Stimulated activated CD4-positive, alpha-beta T cell treated with anti-CD3 and anti-CD28 coated beads, Interleukin-2, amount 100 ng/mL, for 24 hours (primary cell): ENCODE data around the gene CRAMP1.
"Not testable (repeated sequence)": the region's sequence is repeated elsewhere in the genome, so short reads cannot be mapped to it uniquely, and the experiment has no call there.

Experiments
- DNase-seq, 2 donors: peaks; one replicate each; pipeline ENCODE4 v3.0.0-alpha.2; 2020

Gene CRAMP1

DNA sequence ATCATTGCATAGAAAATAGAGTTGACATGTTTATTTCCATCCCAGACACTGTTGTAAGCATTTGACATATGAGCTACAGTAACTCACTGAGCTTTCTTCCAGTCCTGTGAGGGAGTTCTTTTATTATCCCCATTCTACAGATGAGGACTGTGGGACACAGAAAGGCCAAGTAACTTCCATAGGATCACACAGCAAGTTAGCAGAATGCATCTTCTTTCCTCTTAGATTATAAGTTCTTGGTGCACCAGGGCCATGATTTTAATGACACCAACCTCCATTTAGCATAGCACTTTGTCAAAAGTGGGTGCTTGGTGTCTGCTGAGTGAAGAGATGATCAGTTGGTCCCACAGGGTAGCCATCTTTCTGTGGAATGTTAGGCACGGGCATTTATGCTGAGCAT, 78.7 kb downstream of the CRAMP1 start:
- DNase-seq: no peak

DNA sequence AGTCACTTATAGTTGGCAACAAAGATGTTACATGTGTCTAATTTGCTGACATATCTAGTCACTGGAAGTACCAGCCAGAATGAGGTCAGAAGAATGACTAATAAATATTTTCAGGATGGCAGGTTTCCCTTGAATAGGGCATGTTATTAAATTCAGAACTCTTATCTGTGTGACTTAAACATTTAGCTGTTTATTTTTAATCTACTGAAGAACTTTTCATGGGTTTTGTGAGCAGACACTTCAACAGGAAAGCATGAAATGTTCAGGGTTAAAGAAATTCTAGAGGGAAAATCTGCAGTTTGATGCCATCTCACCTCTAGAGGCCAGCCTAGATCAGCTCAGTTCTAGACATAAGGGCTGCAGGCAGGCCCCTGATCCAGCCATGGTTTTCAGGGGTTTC, 79.1 kb downstream of the CRAMP1 start:
- DNase-seq: no peak

DNA sequence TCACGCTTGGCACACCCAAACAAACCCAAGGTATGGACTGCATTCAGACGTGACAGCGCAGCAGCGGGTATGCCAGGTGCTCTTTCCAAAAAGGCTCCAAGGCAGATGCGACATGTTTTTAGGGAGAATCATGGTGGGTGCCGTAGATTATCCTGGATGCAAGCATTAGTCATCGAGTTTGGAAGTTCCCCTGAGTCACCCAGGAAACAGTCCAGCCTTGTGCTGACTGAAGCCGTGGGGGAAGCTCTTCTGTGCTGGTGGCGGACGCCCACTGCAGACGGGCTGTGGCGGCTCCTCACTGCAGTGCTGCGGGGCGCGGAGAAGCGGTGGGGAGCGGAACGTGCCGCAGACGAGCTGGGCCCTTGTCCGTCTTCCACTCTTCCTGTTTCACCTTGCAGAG, 79.8 kb downstream of the CRAMP1 start:
- no peak for DNase-seq

DNA sequence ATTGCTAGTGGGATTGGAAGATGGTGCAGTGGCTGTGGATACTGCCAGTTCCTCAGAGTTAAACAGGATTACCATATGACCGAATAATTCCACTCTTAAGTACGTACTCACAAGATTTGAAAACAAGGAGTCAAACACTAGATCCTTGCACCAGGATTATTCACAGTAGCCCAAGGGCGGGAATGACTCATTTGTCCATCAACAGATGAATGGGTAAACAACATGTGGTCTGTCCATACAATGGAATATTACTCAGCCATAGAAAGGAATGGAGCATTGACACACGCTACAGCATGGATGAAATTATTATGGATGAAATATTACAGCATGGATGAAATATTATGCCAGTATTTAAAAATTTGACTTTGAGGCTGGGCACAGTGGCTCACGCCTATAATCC, 84.7 kb downstream of the CRAMP1 start:
- DNase-seq: no peak

DNA sequence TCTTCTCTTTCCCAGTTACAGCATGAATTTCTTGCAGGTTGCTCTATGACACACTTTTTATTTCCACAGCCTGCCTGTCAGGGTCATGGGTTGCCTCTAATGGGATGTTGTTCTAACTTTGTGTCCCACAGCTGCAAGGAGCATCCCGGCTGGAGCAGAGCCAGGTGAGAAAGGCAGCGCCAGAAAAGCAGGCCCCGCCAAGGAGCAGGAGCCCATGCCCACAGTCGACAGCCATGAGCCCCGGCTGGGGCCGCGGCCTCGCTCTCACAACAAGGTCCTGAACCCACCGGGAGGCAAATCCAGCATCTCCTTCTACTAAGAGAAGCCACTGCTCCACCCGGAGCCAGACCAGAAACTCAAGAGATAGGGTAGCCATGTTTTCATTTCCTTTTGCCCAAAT, 86.5 kb downstream of the CRAMP1 start:
- no peak for DNase-seq

DNA sequence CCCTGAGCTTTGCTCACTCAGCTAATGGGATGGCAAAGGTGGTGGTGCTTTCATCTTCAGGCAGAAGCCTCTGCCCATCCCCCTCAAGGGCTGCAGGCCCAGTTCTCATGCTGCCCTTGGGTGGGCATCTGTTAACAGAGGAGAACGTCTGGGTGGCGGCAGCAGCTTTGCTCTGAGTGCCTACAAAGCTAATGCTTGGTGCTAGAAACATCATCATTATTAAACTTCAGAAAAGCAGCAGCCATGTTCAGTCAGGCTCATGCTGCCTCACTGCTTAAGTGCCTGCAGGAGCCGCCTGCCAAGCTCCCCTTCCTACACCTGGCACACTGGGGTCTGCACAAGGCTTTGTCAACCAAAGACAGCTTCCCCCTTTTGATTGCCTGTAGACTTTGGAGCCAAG, 88.1 kb downstream of the CRAMP1 start:
- no peak for DNase-seq

DNA sequence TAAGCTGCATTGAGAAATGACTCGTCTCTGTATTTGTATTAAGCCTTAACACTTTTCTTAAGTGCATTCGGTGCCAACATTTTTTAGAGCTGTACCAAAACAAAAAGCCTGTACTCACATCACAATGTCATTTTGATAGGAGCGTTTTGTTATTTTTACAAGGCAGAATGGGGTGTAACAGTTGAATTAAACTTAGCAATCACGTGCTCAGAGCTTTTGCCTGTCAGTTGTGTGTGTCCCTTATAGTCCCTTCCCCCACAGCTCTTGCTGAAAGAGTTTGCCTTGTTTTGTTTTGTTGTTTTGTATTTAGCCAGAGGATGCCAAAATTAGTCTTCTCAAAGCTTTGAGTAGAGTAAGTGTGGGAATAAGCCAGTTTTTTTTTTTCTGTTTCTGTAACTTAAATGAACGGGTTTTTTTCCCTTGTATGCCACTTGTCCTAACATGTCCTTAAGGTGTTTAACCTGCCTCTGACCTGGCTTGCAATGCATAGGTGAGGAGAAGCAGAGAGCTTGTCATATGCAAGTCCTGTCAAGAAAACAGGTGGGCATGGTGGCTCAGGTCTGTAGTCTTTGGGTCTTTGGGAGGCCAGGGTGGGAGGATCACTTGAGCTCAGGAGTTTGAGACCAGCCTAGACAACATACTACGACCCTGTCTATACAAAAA, 89.2 kb downstream of the CRAMP1 start:
- no peak for DNase-seq

DNA sequence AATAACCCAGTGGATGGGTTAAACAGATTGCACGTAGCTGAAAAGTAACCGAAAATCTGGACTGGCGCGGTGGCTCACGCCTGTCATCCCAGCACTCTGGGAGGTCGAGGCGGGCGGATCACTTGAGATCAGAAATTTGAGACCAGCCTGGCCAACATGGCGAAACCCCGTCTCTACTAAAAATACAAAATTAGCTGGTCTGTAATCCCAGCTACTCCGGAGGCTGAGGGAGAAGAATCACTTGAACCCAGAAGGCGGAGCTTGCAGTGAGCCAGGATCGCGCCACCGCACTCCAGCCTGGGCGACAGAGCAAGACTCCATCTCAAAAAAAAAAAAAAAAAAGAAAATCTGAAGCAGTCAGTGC, 93.1 kb downstream of the CRAMP1 start:
- DNase-seq: not testable (repeated sequence)

DNA sequence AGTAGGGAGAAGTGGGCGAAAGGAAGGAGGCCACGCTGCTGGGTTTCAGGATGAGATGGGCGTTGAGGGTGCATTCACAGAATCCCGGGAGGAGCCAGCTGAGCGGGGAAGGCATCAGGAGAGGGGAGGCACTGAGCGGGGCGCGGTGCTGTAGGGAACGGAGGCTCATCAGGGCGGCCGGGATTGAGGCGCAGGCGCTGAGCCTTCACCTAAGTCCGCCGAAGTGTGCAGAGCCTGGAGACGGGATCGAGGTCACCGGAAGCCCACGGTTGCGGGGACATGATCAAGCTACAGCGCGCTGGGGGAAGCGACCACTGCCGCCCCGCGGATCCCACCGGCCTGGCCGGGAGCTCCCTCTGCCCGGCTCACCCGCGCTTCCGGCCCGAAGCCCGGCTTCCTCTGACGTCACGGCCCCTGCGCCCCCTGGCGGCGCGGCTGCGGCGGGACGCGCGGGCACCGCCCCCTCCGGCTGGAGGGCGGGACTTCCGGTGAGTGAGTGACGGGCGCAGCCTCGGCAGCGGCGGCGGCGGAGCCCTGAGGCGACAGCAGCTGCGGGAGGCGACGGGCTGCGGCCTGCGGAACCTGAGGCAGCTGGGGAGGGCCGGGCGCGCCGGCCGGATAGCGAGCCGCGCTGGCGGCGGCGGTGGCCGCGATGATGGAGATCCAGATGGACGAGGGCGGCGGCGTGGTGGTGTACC, 93.7 kb downstream of the CRAMP1 start, which contains the start of gene MAPK8IP3:
Gene MAPK8IP3, plus strand, starts transcription at position 508 of the 698 bp plus-strand sequence. Its CDS starts 145 bp downstream, at position 653.
- peak; percentile 95 to 96 for DNase-seq

DNA sequence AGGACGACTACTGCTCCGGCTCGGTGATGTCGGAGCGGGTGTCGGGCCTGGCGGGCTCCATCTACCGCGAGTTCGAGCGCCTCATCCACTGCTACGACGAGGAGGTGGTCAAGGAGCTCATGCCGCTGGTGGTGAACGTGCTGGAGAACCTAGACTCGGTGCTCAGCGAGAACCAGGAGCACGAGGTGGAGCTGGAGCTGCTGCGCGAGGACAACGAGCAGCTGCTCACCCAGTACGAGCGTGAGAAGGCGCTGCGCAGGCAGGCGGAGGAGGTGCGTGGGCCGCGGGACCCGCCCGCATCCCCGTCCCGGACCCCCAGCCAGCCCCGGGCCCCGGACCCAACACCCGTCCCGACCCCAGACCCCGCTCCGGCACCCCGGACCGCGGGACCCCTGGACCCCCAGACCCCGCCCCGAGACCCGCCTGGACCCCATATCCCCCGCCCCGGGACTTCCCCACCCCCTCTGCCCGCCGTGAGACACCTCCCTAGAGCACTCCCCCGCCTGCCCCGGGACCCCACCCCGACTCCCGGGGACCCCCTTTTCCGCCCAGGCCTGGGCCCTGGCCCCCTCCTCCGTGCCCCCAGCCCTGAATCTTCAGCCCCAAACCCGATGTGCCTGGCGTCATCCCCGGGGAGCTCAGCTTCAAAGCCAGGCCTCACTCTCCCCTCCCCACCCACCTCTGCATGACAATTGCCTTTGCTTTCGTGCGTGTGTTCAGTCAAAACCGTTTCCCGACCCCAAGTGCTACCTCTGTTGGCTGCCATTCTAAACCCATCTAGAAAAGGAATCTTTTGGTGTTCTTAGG, 94.4 kb downstream of the CRAMP1 start:
- DNase-seq: peak; percentile 53 to 56

DNA sequence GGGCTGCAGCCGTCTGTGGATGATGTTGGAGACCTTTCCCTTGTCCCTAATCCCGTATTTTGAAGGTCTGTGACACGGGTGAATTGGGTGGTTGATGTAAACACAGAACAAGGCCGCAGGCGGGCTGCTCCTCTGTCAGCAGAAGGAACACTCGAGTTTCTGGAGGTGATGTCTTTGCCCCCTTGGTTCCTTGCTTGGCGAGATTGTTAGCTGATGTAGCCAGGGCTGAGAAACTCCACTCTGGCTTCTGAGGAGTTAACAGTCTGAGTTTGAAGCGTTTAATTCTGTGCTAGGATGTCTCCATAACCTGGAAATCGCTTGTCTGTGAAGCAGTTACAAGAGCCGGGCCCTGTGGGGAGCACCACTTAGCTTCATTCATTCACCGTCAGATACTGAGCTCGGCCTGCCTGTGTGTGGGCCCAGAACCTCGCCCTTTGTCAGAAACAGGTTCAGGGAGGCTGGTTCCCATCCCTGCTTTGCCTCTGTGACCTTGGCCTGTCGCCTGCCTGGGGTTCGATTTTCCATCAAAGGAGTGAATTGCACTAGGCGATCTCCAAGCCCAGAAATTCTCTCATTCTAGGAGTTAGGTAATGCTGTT, 95.1 kb downstream of the CRAMP1 start:
- peak in 1 of 2 donors; percentile 16 for DNase-seq

DNA sequence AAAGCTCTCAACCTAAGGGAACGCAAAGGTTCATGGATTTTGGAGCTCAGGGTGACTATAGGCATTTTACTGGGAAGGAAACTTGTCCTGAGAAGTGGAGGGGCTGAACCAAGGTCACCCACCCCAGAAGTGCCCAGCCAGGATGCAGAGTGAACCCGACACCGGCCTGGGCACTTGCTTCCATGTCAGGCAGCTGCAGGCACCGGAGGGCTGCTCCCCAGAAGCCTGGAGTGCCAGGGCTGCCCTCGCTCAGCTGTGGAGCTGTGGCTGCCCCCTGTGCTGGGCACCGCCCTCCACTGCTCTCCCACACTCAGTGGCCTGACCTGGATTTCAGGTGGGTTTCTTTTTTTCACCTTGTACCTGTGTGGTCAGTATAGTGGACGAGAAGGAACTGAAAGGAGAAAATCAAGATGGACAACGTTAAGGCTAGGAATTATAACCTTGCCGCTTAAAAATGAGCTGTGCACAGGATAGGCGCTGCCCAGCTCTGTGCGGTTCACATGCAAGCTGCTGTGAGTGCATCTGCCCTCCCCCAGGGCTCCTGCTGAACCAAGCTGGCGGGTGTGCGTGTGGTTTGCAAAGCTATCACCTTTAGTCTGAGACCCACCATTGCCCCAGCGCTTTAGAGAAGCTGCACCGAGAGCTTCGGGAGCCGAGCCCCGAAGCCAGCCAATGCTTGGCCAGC, 96.1 kb downstream of the CRAMP1 start:
- DNase-seq: no peak

DNA sequence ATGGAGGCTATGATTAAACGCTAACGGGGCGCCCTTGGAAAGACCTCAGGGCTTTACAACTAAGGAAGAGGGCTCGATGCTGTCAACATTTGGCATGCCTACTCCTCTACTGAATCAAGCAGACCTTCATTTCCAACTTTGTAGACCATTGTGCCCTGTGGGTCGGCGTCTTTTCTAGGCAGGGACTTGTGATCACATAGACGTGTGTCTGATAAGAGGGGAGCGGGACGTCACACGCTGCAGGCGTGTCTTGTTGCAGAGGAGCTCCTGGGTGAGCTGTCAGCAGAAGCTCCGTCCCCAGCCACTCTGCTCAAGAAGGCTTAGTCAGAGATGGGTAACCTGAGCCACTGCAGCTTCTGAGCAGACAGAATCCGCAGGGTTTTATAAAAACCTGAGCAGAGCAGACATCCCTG, 96.6 kb downstream of the CRAMP1 start:
- no peak for DNase-seq

DNA sequence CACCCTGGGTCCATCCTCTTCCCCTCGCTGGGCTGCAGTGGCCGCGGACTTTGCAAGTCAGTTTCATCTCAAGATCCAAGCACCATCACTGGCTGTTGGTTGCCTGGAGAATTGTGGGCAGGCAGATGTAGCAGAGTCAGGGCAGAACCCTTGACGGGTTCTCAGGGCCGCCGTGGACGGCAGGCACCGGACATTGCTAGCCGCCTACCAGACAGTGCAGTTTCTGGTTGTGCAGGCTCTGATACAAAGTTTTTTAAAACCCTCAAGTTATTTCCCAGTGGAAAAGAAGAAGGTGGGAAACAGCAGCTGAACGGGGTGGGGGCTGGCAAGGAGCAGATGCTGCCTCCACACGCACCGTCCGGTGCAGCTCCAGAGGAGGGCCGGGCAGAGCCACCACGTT, 97.2 kb downstream of the CRAMP1 start:
- DNase-seq: no peak

DNA sequence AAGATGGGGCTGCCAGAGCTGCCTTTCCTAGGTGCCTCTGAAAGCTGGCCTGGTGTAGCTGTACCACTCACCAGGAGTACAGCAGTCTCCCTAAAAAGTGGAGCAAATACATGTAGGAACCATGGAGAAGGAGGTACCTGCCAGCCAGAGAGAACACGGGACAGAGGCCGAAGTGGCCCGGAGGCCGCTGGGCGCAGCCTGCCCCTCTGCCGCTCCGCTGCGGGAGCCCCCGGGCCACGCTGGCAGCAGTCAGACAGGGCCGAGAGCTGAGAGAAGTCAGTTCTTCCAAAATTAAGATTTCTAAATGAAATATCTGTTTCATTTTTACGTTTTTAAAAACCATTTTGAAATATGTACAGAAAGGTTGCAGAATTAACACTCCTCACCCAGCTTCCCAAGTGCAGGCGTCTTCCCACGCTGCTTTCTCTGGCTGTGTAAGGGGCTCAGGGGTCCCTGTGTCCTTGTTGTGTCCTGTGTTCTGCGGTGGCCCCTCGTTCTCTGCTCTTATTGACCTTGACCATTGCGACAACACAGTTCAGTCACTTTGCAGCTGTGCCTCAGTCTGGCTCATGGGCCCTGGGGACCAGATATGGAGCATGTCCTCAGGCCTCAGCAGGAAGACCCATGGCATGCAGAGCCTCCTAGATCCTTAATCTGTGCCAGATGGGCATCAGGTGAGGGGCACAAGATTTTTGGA, 98.8 kb downstream of the CRAMP1 start:
- DNase-seq: no peak

DNA sequence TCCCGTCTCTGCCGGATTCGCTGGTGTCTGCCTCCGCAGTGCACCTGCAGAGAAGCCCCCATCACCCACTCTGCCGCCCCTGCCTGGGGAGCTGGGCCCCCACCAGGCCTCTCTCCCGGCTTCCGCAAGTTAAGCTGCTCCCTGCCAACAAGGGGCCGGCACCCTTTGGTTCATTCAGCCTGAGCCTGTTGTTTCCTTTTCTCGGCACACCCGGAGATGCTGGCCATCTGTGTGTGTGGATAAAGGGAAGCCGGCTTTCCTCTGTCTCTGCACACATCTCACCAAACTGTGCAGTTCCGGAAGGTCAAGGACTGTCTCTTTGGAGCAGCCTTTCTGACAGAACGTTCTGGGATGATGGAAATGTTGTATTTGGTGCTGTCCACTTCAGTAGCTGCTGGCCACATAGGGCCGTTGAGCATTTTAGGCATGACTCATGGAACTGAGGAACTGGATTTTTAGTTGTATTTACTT, 100.7 kb downstream of the CRAMP1 start:
- no peak for DNase-seq

DNA sequence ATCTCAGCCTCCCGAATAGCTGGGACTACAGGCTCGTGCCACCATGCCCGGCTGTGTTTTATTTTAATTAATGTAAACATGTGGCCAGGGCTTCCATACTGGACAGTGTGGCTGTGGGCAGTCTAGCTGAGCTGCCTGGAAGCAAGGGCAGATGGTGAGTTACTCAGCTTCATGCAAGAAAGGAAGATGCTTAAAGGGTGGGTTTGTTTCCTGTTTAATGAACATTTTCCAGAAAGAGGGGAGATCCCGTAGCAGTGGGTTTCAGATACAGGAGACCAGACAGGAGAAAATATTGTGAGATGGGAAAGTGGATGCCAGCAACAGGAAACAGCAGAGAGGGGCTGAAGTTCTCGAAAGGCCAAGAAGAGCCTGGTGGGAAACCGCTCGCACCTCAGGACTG, 101.2 kb downstream of the CRAMP1 start:
- DNase-seq: no peak

DNA sequence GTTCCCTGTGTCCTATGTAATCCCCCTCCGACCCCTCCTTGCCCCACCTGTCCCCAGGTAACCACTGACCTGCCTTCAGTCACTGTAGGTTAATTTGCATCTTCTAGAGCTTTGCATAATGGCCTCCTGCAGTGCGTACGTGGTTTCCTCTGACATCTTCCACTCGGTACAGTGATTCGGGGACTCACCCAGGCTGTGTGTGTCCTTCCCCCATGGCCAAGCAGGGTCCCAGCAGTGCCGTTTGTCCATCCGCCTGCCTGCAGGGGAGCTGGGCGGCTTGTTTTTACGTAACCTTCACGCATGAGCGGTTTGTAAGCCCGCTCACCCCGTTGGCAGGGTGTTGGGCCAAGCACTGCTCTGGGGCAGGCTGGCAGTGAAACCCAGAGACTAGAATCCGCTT, 101.8 kb downstream of the CRAMP1 start:
- no peak for DNase-seq

DNA sequence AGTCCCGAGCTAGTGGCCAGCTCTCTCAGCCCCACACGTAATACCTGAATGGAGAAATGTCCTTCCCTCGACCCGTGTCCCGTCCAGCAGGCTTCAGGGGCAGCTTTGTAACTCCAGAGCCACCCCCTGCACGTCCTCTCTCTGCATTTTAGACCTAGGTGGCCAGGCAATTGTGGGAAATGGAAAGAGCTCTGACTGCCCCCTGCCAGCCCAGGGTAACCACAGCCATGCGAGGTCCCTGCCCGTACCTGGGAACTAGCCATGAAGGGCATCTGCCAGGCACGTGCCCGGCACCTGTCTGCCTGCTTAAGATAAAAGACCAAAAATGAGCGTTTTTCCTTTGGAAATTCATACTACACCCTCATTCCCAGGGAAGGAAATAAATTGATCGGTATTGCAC, 103.1 kb downstream of the CRAMP1 start:
- no peak for DNase-seq

DNA sequence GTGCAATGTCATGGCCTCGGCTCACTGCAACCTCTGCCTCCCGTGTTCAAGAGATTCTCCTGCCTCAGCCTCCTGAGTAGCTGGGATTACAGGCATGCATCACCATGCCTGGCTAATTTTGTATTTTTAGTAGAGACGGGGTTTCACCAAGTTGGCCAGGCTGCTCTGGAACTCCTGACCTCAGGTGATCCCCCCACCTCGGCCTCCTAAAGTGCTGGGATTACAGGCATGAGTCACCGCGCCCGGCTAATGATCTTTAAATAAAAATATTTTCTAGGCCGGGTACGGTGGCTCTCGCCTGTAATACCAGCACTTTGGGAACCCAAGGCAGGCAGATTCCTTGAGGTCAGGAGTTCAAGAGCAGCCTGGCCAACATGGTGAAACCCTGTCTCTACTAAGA, 106.1 kb downstream of the CRAMP1 start:
- not testable (repeated sequence) for DNase-seq

DNA sequence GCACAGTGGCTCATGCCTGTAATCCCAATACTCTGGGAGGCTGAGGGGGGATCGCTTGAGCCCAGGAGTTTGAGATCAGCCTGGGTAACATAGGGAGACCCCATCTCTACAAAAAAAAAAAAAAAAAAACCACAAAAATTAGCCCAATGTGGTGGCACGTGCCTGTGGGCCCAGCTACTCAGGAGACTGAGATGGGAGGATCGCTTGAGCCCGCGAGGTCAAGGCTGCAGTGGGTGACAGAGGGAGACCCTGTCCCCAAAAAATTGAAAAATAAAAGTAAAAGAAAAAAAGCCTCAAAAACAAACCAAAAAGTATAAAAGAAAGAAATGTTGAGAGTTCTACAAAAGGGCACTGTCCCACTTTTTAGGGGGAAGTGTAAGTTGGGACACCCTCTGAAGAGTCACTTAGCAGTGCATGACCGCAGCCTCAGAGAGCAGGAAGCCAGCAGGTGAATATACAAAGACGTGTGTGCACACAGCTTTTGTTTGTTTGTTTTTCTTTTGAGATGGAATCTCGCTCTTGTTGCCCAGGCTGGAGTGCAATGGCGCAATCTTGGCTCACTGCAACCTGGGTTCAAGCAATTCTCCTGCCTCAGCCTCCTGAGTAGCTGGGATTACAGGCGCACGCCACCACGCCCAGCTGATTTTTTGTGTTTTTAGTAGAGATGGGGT, 107.5 kb downstream of the CRAMP1 start:
- DNase-seq: not testable (repeated sequence)

DNA sequence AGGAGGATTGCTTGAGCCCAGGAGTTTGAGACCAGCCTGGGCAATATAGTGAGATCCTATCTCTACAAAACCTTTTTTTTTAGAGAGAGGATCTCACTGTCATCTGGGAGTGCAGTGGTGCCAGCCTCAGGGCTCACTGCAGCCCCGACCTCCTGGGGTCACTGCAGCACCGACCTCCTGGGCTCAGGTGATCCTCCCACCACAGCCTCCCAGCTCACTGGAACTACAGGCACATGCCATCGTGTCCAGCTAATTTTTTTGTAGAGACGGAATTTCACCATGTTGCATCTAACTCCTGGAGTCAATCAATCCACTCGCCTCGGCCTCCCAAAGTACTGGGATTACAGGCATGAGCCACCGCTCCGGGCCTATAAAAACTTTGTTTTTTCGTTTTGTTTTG, 109.2 kb downstream of the CRAMP1 start:
- DNase-seq: no peak
